ENCODE results near the gene ATXN7. TPM values are rescaled to one million over a fixed set of nuclear protein-coding genes. Genes with fewer than 3 reads are reported as not detected.

ATXN7 gene
- total and polyA plus RNA-seq, 10 of the 15 experiments (the other 5 are each of a cell fraction or from before 2014, with no cell fraction given) = 0.83 to 24.6 (median 8.5) TPM

- no peak for TF ChIP-seq SREBF1 (IDR thresholded peaks at IDR 0.05; ENCODE audit: low read length)
- TF ChIP-seq EED (IDR thresholded peaks at IDR 0.05; ENCODE audit: low read depth) = peak; percentile 94
- TF ChIP-seq TAF1 (IDR thresholded peaks at IDR 0.05; ENCODE audit: borderline replicate concordance, low read depth, low read length) = no peak
- peak; percentile 64; the same call in 1 of the 2 replicates for TF ChIP-seq HDGF (IDR thresholded peaks at IDR 0.05)
- TF ChIP-seq SMC3 (IDR thresholded peaks at IDR 0.05; ENCODE audit: borderline replicate concordance, low read length) = peak; percentile 2; the same call in 1 of the 2 replicates
- no peak for TF ChIP-seq HDAC2 (IDR thresholded peaks at IDR 0.05)
- TF ChIP-seq MYC (IDR thresholded peaks at IDR 0.05; ENCODE audit: insufficient read depth, insufficient read length, insufficient replicate concordance, low read length, severe bottlenecking) = no peak
- no peak for TF ChIP-seq CEBPZ (IDR thresholded peaks at IDR 0.05; ENCODE audit: low read depth, low read length)
- no peak for TF ChIP-seq RB1 (IDR thresholded peaks at IDR 0.05; ENCODE audit: borderline replicate concordance)
- TF ChIP-seq ZNF687 (IDR thresholded peaks at IDR 0.05) = no peak
- no peak for TF ChIP-seq SMAD5 (IDR thresholded peaks at IDR 0.05; ENCODE audit: low read depth)
- peak; percentile 51 for TF ChIP-seq MTA2 (IDR thresholded peaks at IDR 0.05; ENCODE audit: low read depth)
- TF ChIP-seq JUNB (IDR thresholded peaks at IDR 0.05) = no peak
- no peak; the same call in 1 of the 2 replicates for TF ChIP-seq ZNF384 (IDR thresholded peaks at IDR 0.05; ENCODE audit: borderline replicate concordance, low read depth, low read length)
- TF ChIP-seq SKIL (IDR thresholded peaks at IDR 0.05; ENCODE audit: low read depth, poor library complexity, severe bottlenecking) = no peak
- TF ChIP-seq BRCA1 (IDR thresholded peaks at IDR 0.05; ENCODE audit: low read depth, low read length) = no peak
- peak; percentile 61; the same call in 1 of the 2 replicates for TF ChIP-seq PAX5 (IDR thresholded peaks at IDR 0.05; ENCODE audit: borderline replicate concordance, low read depth, low read length)
- TF ChIP-seq NFYA (IDR thresholded peaks at IDR 0.05; ENCODE audit: borderline replicate concordance, low read depth, low read length) = no peak
- no peak for TF ChIP-seq PAX8 (IDR thresholded peaks at IDR 0.05)
- TF ChIP-seq CREB1 (IDR thresholded peaks at IDR 0.05; ENCODE audit: low read depth) = peak; percentile 33; the same call in 1 of the 2 replicates
- TF ChIP-seq STAT3 (IDR thresholded peaks at IDR 0.05; ENCODE audit: low read depth, low read length) = no peak
- TF ChIP-seq GATAD2B (conservative IDR thresholded peaks at IDR 0.05; ENCODE audit: low read depth) = peak; percentile 54; the same call in 1 of the 2 replicates
- no peak for TF ChIP-seq CHD1 (IDR thresholded peaks at IDR 0.05; ENCODE audit: low read depth, low read length)
Measured at GRCh38 chr3:63921741-63922482, 58.2 kb downstream of the ATXN7 start (continued).

Measured in GM12878 (cell line).